ENCODE results near the gene COL1A2. TPM values are rescaled to one million over a fixed set of nuclear protein-coding genes. Genes with fewer than 3 reads are reported as not detected.

Gene COL1A2
- total RNA-seq, 1 donor from 2014 or later: 6,748 TPM

GRCh38 chr7:94382746-94383145, 11.9 kb upstream of the COL1A2 start:
- peak; percentile 59 for FAIRE-seq
- DNase-seq (ENCODE audit: low read depth): no peak
- Mint-ChIP-seq H3K27me3 (ENCODE audit: low read depth, unreplicated experiment) (no peaks in the 10 kb centered on the region), H3K36me3 (ENCODE audit: low read depth, unreplicated experiment) (peaks cover 1% of the 10 kb centered on the region), H3K4me1 (ENCODE audit: low read depth, unreplicated experiment) (peaks cover 7% of the 10 kb centered on the region), H3K27ac (ENCODE audit: unreplicated experiment) (no peak overlapping the region), H3K4me3 (ENCODE audit: unreplicated experiment) (no peak overlapping the region), H3K9me3 (ENCODE audit: unreplicated experiment) (no peaks in the 10 kb centered on the region)
- Histone ChIP-seq H3K27ac (ENCODE audit: low read depth, low read length) (peak overlapping the region; percentile 78), H2AFZ (ENCODE audit: low read depth, low read length) (no peak overlapping the region), H3K9ac (ENCODE audit: low read length) (peak overlapping the region; percentile 56), H3K4me2 (ENCODE audit: low read length) (peak overlapping the region; percentile 56), H3K9me3 (ENCODE audit: insufficient read depth, low read depth, low read length) (no peaks in the 10 kb centered on the region), H3K36me3 (ENCODE audit: insufficient read depth, low read length) (no peaks in the 10 kb centered on the region), H3K27me3 (ENCODE audit: insufficient read depth, low read length) (no peaks in the 10 kb centered on the region), H3K79me2 (ENCODE audit: insufficient read depth, low read length) (no peaks in the 10 kb centered on the region), H3K4me3 (ENCODE audit: insufficient read depth, low read depth, low read length) (no peak overlapping the region), H4K20me1 (ENCODE audit: insufficient read depth, low read length) (no peaks in the 10 kb centered on the region), H3K4me1 (ENCODE audit: insufficient read depth, low read length) (peaks cover 17% of the 10 kb centered on the region)
- no peak for TF ChIP-seq CTCF (IDR thresholded peaks at IDR 0.05; ENCODE audit: insufficient read depth, low read depth, low read length)
- TF ChIP-seq EZH2 (IDR thresholded peaks at IDR 0.05; ENCODE audit: insufficient read depth, low read length): no peak

- Histone ChIP-seq H3K79me2 (ENCODE audit: insufficient read depth, low read length) (no peaks in the 10 kb centered on the region), H3K27ac (ENCODE audit: low read depth, low read length) (no peak overlapping the region), H2AFZ (ENCODE audit: low read depth, low read length) (no peak overlapping the region), H4K20me1 (ENCODE audit: insufficient read depth, low read length) (no peaks in the 10 kb centered on the region), H3K36me3 (ENCODE audit: insufficient read depth, low read length) (no peaks in the 10 kb centered on the region), H3K4me1 (ENCODE audit: insufficient read depth, low read length) (peaks cover 17% of the 10 kb centered on the region), H3K9ac (ENCODE audit: low read length) (no peak overlapping the region), H3K27me3 (ENCODE audit: insufficient read depth, low read length) (no peaks in the 10 kb centered on the region), H3K4me3 (ENCODE audit: insufficient read depth, low read depth, low read length) (no peak overlapping the region), H3K9me3 (ENCODE audit: insufficient read depth, low read depth, low read length) (no peaks in the 10 kb centered on the region), H3K4me2 (ENCODE audit: low read length) (no peak overlapping the region)
- Mint-ChIP-seq H3K36me3 (ENCODE audit: low read depth, unreplicated experiment) (peaks cover 1% of the 10 kb centered on the region), H3K27ac (ENCODE audit: unreplicated experiment) (no peak overlapping the region), H3K4me1 (ENCODE audit: low read depth, unreplicated experiment) (peaks cover 3% of the 10 kb centered on the region), H3K9me3 (ENCODE audit: unreplicated experiment) (no peaks in the 10 kb centered on the region), H3K4me3 (ENCODE audit: unreplicated experiment) (no peak overlapping the region), H3K27me3 (ENCODE audit: low read depth, unreplicated experiment) (no peaks in the 10 kb centered on the region)
- FAIRE-seq: no peak
- no peak for DNase-seq (ENCODE audit: low read depth)
- TF ChIP-seq EZH2 (IDR thresholded peaks at IDR 0.05; ENCODE audit: insufficient read depth, low read length) (no peak), CTCF (IDR thresholded peaks at IDR 0.05; ENCODE audit: insufficient read depth, low read depth, low read length) (no peak)
Observed at GRCh38 chr7:94384315-94384714, 10.4 kb upstream of the COL1A2 start.

GRCh38 chr7:94386416-94386815, 8.3 kb upstream of the COL1A2 start:
- H3K27me3 Mint-ChIP-seq (ENCODE audit: low read depth, unreplicated experiment): no peaks in the 10 kb centered on the region
- peaks cover 13% of the 10 kb centered on the region for H3K4me1 Mint-ChIP-seq (ENCODE audit: low read depth, unreplicated experiment)
- Histone ChIP-seq H3K27ac (ENCODE audit: low read depth, low read length) (no peak overlapping the region), H3K9me3 (ENCODE audit: insufficient read depth, low read depth, low read length) (no peaks in the 10 kb centered on the region), H4K20me1 (ENCODE audit: insufficient read depth, low read length) (no peaks in the 10 kb centered on the region), H2AFZ (ENCODE audit: low read depth, low read length) (no peak overlapping the region), H3K9ac (ENCODE audit: low read length) (no peak overlapping the region), H3K4me2 (ENCODE audit: low read length) (no peak overlapping the region), H3K36me3 (ENCODE audit: insufficient read depth, low read length) (no peaks in the 10 kb centered on the region), H3K79me2 (ENCODE audit: insufficient read depth, low read length) (no peaks in the 10 kb centered on the region), H3K27me3 (ENCODE audit: insufficient read depth, low read length) (no peaks in the 10 kb centered on the region), H3K4me3 (ENCODE audit: insufficient read depth, low read depth, low read length) (no peak overlapping the region), H3K4me1 (ENCODE audit: insufficient read depth, low read length) (peaks cover 19% of the 10 kb centered on the region)
- H3K4me3 Mint-ChIP-seq (ENCODE audit: unreplicated experiment): no peak overlapping the region
- no peaks in the 10 kb centered on the region for H3K9me3 Mint-ChIP-seq (ENCODE audit: unreplicated experiment)
- H3K36me3 Mint-ChIP-seq (ENCODE audit: low read depth, unreplicated experiment): no peaks in the 10 kb centered on the region
- H3K27ac Mint-ChIP-seq (ENCODE audit: unreplicated experiment): no peak overlapping the region
- FAIRE-seq: peak; percentile 50
- no peak for TF ChIP-seq EZH2 (IDR thresholded peaks at IDR 0.05; ENCODE audit: insufficient read depth, low read length)
- TF ChIP-seq CTCF (IDR thresholded peaks at IDR 0.05; ENCODE audit: insufficient read depth, low read depth, low read length): no peak
- peak; percentile 34 for DNase-seq (ENCODE audit: low read depth)
